22Rv1 (cell line): ENCODE results near the gene PDZD4.

Source experiments
- ZFX ChIP-seq: fragments of 450-650 bp; IDR thresholded peaks from 2 replicates; pipeline ENCODE4 v1.6.1; 2017; ENCODE audit warnings: antibody characterized with exemption, borderline replicate concordance
- TF ChIP-seq, protein P1 (sequence below): fragments of 450-650 bp; IDR thresholded peaks from 2 replicates; pipeline ENCODE4 v1.5.1; 2017; ENCODE audit warnings: mild to moderate bottlenecking

GRCh38 chrX:153789654-153790053 lies 40.7 kb downstream of the PDZD4 start:
- TF ChIP-seq ZFX: no peak
- TF ChIP-seq, protein P1, sequence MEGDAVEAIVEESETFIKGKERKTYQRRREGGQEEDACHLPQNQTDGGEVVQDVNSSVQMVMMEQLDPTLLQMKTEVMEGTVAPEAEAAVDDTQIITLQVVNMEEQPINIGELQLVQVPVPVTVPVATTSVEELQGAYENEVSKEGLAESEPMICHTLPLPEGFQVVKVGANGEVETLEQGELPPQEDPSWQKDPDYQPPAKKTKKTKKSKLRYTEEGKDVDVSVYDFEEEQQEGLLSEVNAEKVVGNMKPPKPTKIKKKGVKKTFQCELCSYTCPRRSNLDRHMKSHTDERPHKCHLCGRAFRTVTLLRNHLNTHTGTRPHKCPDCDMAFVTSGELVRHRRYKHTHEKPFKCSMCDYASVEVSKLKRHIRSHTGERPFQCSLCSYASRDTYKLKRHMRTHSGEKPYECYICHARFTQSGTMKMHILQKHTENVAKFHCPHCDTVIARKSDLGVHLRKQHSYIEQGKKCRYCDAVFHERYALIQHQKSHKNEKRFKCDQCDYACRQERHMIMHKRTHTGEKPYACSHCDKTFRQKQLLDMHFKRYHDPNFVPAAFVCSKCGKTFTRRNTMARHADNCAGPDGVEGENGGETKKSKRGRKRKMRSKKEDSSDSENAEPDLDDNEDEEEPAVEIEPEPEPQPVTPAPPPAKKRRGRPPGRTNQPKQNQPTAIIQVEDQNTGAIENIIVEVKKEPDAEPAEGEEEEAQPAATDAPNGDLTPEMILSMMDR: no peak
